ENCODE results near the gene ZBTB45.

ZBTB45 gene

GRCh38 chr19:58554494-58555368, 35.1 kb upstream of the ZBTB45 start, which contains the start of gene CHMP2A (continued):
- peak; percentile 18; the same call in 1 of the 2 replicates for TF ChIP-seq CSRNP3 (CRISPR knock-in tag; IDR thresholded peaks at IDR 0.05)
- 0 out of 2 replicates have a peak, but pooled peaks have one; percentile 56 for TF ChIP-seq ZFP3 (CRISPR knock-in tag; IDR thresholded peaks at IDR 0.05)
- TF ChIP-seq POU6F1 (CRISPR knock-in tag; IDR thresholded peaks at IDR 0.05; ENCODE audit: borderline replicate concordance, low read depth) = peak; percentile 71; the same call in 1 of the 2 replicates
- no peak for TF ChIP-seq ZC3H10 (CRISPR knock-in tag; IDR thresholded peaks at IDR 0.05)
- TF ChIP-seq ESRRG (CRISPR knock-in tag; IDR thresholded peaks at IDR 0.05) = peak; percentile 45; the same call in 1 of the 2 replicates

- peak; percentile 0; the same call in 2 of the 3 replicates for ATAC-seq
- no peak for TF ChIP-seq TOX (CRISPR knock-in tag; IDR thresholded peaks at IDR 0.05; ENCODE audit: borderline replicate concordance)
- no peak for TF ChIP-seq ISL1 (CRISPR knock-in tag; IDR thresholded peaks at IDR 0.05)
- TF ChIP-seq TCF4 (CRISPR knock-in tag; IDR thresholded peaks at IDR 0.05; ENCODE audit: borderline replicate concordance) = no peak
- no peak for TF ChIP-seq RARB (CRISPR knock-in tag; IDR thresholded peaks at IDR 0.05)
- TF ChIP-seq CSDC2 (CRISPR knock-in tag; IDR thresholded peaks at IDR 0.05) = no peak
- TF ChIP-seq BACH2 (CRISPR knock-in tag; IDR thresholded peaks at IDR 0.05; ENCODE audit: borderline replicate concordance) = no peak
- TF ChIP-seq ZNF565 (CRISPR knock-in tag; conservative IDR thresholded peaks at IDR 0.05; ENCODE audit: low read depth) = no peak
Observed at GRCh38 chr19:58553799-58554493, 34.3 kb upstream of the ZBTB45 start.

GRCh38 chr19:58552655-58553054, 33.0 kb upstream of the ZBTB45 start:
- TF ChIP-seq ZFP30 (CRISPR knock-in tag; IDR thresholded peaks at IDR 0.05) (no peak), ZFP3 (CRISPR knock-in tag; IDR thresholded peaks at IDR 0.05) (no peak), ZNF565 (CRISPR knock-in tag; conservative IDR thresholded peaks at IDR 0.05; ENCODE audit: low read depth) (no peak), POU6F1 (CRISPR knock-in tag; IDR thresholded peaks at IDR 0.05; ENCODE audit: borderline replicate concordance, low read depth) (no peak), PPARA (CRISPR knock-in tag; IDR thresholded peaks at IDR 0.05; ENCODE audit: borderline replicate concordance) (no peak), ARNTL (CRISPR knock-in tag; IDR thresholded peaks at IDR 0.05; ENCODE audit: borderline replicate concordance, low read depth) (no peak), GLIS3 (CRISPR knock-in tag; IDR thresholded peaks at IDR 0.05) (no peak), ZNF8 (CRISPR knock-in tag; IDR thresholded peaks at IDR 0.05) (no peak), CREB5 (CRISPR knock-in tag; IDR thresholded peaks at IDR 0.05; ENCODE audit: low read depth) (no peak), SNAI2 (CRISPR knock-in tag; IDR thresholded peaks at IDR 0.05) (no peak), PATZ1 (CRISPR knock-in tag; IDR thresholded peaks at IDR 0.05; ENCODE audit: borderline replicate concordance) (no peak), RARB (CRISPR knock-in tag; IDR thresholded peaks at IDR 0.05) (no peak), ZNF70 (CRISPR knock-in tag; IDR thresholded peaks at IDR 0.05) (no peak), ISL1 (CRISPR knock-in tag; IDR thresholded peaks at IDR 0.05) (no peak), OSR1 (CRISPR knock-in tag; IDR thresholded peaks at IDR 0.05) (no peak), TCF4 (CRISPR knock-in tag; IDR thresholded peaks at IDR 0.05; ENCODE audit: borderline replicate concordance) (no peak), CSDC2 (CRISPR knock-in tag; IDR thresholded peaks at IDR 0.05) (no peak), ZC3H10 (CRISPR knock-in tag; IDR thresholded peaks at IDR 0.05) (no peak)
- ATAC-seq = no peak

Data from SK-N-SH treated with all-trans-retinoic acid at 6 μM for 48 hours (cell line).